ENCODE measurements around the gene FASLG.
"Not testable (repeated sequence)": the region's sequence is repeated elsewhere in the genome, so short reads cannot be mapped to it uniquely, and the experiment has no call there.

Gene FASLG

GRCh38 chr1:172682812-172683211, 23.9 kb downstream of the FASLG start:
- DNase-seq (ENCODE audit: low read depth), result peak; percentile 40

- DNase-seq (ENCODE audit: low read depth), result no peak
Measured at GRCh38 chr1:172686143-172686542, 27.2 kb downstream of the FASLG start.

- DNase-seq (ENCODE audit: low read depth), result not testable (repeated sequence)
Measured at GRCh38 chr1:172688428-172689085, 29.7 kb downstream of the FASLG start.

GRCh38 chr1:172690925-172691324, 32.0 kb downstream of the FASLG start:
- not testable (repeated sequence) for DNase-seq (ENCODE audit: low read depth)

GRCh38 chr1:172697534-172698002, 38.7 kb downstream of the FASLG start:
- no peak for DNase-seq (ENCODE audit: low read depth)

GRCh38 chr1:172698224-172698623, 39.3 kb downstream of the FASLG start:
- no peak for DNase-seq (ENCODE audit: low read depth)

- DNase-seq (ENCODE audit: low read depth), result peak; percentile 57
Measured at GRCh38 chr1:172699111-172699510, 40.2 kb downstream of the FASLG start.

GRCh38 chr1:172699695-172700227, 40.9 kb downstream of the FASLG start:
- DNase-seq (ENCODE audit: low read depth), result no peak

- no peak for DNase-seq (ENCODE audit: low read depth)
Measured at GRCh38 chr1:172700556-172700955, 41.7 kb downstream of the FASLG start.

- DNase-seq (ENCODE audit: low read depth), result no peak
Measured at GRCh38 chr1:172704001-172704400, 45.1 kb downstream of the FASLG start.

- DNase-seq (ENCODE audit: low read depth), result no peak
Measured at GRCh38 chr1:172704420-172705210, 45.7 kb downstream of the FASLG start.

GRCh38 chr1:172708452-172708851, 49.5 kb downstream of the FASLG start:
- DNase-seq (ENCODE audit: low read depth), result no peak

- DNase-seq (ENCODE audit: low read depth), result no peak
Measured at GRCh38 chr1:172711558-172711957, 52.7 kb downstream of the FASLG start.

GRCh38 chr1:172713466-172713865, 54.6 kb downstream of the FASLG start:
- no peak for DNase-seq (ENCODE audit: low read depth)

All from EH (cell line).